ENCODE data around the gene LRRC31. TPM values are rescaled to one million over a fixed set of nuclear protein-coding genes. Genes with fewer than 3 reads are reported as not detected.

Gene LRRC31
- total and polyA plus RNA-seq, 4 donors = 0.08 to 1.0 (median 0.29) TPM

DNA sequence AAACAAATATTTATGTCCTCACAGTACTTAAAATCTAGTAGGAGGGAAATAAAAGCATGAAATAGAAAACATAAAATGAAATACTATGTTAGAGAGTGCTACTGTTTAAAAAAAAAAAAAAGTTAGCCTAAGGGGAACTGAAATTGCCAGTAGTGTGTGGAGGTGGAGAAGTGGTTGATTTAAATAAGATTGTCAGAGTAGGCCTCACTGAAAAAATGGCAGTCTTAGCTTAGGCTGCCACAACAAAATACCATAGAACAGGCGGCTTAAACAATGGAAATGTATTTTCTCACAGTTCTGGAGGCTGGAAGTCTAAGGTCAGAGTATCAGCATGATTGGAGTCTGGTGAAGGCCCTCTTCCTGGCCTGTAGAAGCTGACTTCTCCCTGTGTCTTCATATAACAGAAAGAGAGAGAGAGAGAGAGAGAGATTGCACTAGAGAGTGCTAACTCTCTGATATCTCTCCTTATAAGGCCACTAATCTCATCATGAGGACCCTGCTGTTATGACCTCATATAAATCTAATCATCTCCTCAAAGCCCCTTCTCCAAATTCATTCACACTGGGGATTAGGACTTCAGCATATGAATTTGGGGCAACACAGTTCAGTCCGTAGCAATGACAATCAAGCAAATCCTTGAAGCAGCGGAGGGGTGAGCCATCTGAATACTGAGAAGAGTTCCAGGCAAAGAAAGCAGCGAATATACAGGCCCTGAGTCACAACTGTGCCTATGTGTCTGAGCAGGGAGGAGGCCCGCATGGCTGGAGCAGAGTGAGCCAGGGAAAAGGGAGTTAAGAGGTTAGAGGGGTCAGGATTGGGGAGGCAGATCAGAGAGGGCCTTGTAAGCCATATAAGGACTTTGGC lies 33.4 kb downstream of the LRRC31 start:
- Histone ChIP-seq H3K36me3 (ENCODE audit: control insufficient read depth in 4 of 4, insufficient read depth in 4 of 4, low read length in 4 of 4) (no peaks in the 10 kb centered on the region), H3K4me1 (ENCODE audit: control insufficient read depth in 5 of 5, insufficient read depth in 5 of 5, low read length in 5 of 5) (peaks cover 0 to 9% (median 0%) of the 10 kb centered on the region in 5 donors), H3K27me3 (ENCODE audit: control insufficient read depth in 3 of 3, insufficient read depth in 3 of 3, low read length in 2 of 3) (no peaks in the 10 kb centered on the region), H3K9me3 (ENCODE audit: control insufficient read depth in 4 of 4, insufficient read depth in 3 of 4, low read length in 3 of 4) (no peaks in the 10 kb centered on the region), H3K4me3 (no peak overlapping the region), H3K9ac (ENCODE audit: insufficient read depth in 1 of 2, low read length in 2 of 2) (no peak overlapping the region), H3K27ac (ENCODE audit: low read depth in 1 of 2, low read length in 1 of 2) (peak overlapping the region in 1 of 2 donors; percentile 33)
- DNase-seq (no peak), ATAC-seq (ENCODE audit: insufficient read depth, low FRiP score) (peak; percentile 57)
- 75 to 86% methylated on average over 5 of the region's 5 CpGs for WGBS, 2 donors
- TF ChIP-seq, protein P1, sequence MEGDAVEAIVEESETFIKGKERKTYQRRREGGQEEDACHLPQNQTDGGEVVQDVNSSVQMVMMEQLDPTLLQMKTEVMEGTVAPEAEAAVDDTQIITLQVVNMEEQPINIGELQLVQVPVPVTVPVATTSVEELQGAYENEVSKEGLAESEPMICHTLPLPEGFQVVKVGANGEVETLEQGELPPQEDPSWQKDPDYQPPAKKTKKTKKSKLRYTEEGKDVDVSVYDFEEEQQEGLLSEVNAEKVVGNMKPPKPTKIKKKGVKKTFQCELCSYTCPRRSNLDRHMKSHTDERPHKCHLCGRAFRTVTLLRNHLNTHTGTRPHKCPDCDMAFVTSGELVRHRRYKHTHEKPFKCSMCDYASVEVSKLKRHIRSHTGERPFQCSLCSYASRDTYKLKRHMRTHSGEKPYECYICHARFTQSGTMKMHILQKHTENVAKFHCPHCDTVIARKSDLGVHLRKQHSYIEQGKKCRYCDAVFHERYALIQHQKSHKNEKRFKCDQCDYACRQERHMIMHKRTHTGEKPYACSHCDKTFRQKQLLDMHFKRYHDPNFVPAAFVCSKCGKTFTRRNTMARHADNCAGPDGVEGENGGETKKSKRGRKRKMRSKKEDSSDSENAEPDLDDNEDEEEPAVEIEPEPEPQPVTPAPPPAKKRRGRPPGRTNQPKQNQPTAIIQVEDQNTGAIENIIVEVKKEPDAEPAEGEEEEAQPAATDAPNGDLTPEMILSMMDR (IDR thresholded peaks at IDR 0.05; ENCODE audit: control extremely low read depth, extremely low read depth) = no peak

DNA sequence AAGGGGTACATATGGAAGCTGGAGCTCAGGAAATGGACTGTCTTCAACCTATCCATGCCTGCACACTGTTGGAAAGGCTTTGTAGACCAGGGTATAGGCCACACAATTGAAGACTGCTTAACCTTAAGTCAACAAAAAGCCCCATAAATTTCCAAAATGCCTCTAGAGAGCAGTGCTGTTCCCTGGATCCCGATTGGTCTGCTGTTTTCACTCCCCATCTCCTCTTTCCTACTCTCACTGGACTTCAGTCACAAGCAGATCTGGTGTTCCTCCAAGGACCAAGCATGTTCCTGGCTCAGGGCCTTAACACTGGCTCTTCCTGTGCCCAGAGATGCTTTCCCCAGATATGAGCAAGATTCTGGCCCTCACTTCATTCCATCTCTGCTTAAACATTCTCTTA lies 34.2 kb downstream of the LRRC31 start:
- DNase-seq = no peak
- Histone ChIP-seq H3K9me3 (ENCODE audit: control insufficient read depth in 4 of 4, insufficient read depth in 3 of 4, low read length in 3 of 4) (no peaks in the 10 kb centered on the region), H3K27me3 (ENCODE audit: control insufficient read depth in 3 of 3, insufficient read depth in 3 of 3, low read length in 2 of 3) (no peaks in the 10 kb centered on the region), H3K36me3 (ENCODE audit: control insufficient read depth in 4 of 4, insufficient read depth in 4 of 4, low read length in 4 of 4) (no peaks in the 10 kb centered on the region), H3K4me3 (no peak overlapping the region), H3K9ac (ENCODE audit: insufficient read depth in 1 of 2, low read length in 2 of 2) (no peak overlapping the region), H3K4me1 (ENCODE audit: control insufficient read depth in 5 of 5, insufficient read depth in 5 of 5, low read length in 5 of 5) (peaks cover 0 to 8% (median 0%) of the 10 kb centered on the region in 5 donors), H3K27ac (ENCODE audit: low read depth in 1 of 2, low read length in 1 of 2) (no peak overlapping the region)
- TF ChIP-seq, protein P1 (IDR thresholded peaks at IDR 0.05; ENCODE audit: control extremely low read depth, extremely low read depth) = no peak
- ATAC-seq (ENCODE audit: insufficient read depth, low FRiP score) = no peak
- WGBS, 2 donors = 77 to 88% methylated on average over 1 of the region's 1 CpG

GRCh38 chr3:169827712-169828111 lies 42.0 kb downstream of the LRRC31 start:
- Histone ChIP-seq H3K27me3 (ENCODE audit: control insufficient read depth in 3 of 3, insufficient read depth in 3 of 3, low read length in 2 of 3) (no peaks in the 10 kb centered on the region), H3K27ac (ENCODE audit: low read depth in 1 of 2, low read length in 1 of 2) (no peak overlapping the region), H3K4me1 (ENCODE audit: control insufficient read depth in 5 of 5, insufficient read depth in 5 of 5, low read length in 5 of 5) (peaks cover 0 to 2% (median 0%) of the 10 kb centered on the region in 5 donors), H3K9ac (ENCODE audit: insufficient read depth in 1 of 2, low read length in 2 of 2) (no peak overlapping the region), H3K4me3 (no peak overlapping the region), H3K9me3 (ENCODE audit: control insufficient read depth in 4 of 4, insufficient read depth in 3 of 4, low read length in 3 of 4) (no peaks in the 10 kb centered on the region), H3K36me3 (ENCODE audit: control insufficient read depth in 4 of 4, insufficient read depth in 4 of 4, low read length in 4 of 4) (no peaks in the 10 kb centered on the region)
- 50 to 79% methylated on average over 4 of the region's 4 CpGs for WGBS, 2 donors
- no peak for DNase-seq
- no peak for ATAC-seq (ENCODE audit: insufficient read depth, low FRiP score)
- TF ChIP-seq, protein P1 (IDR thresholded peaks at IDR 0.05; ENCODE audit: control extremely low read depth, extremely low read depth) = no peak
